Parathyroid adenoma (tissue), 2 donors: ENCODE results near the gene OSBPL1A.
"Not testable (repeated sequence)": the region's sequence is repeated elsewhere in the genome, so short reads cannot be mapped to it uniquely, and the experiment has no call there.

Experiments used
- H2AFZ ChIP-seq: fragments of 300-600 bp; sonication (generic); one replicate; pipeline ENCODE4 v1.7.0; 2017; ENCODE audit warnings: antibody characterized with exemption, mild to moderate bottlenecking
- H3K27ac ChIP-seq: fragments of 300-600 bp; sonication (generic); one replicate; pipeline ENCODE4 v1.7.0; 2017
- H3K27me3 ChIP-seq: fragments of 300-600 bp; sonication (generic); one replicate; pipeline ENCODE4 v1.7.0; 2017; ENCODE audit warnings: low read length; ENCODE audit not compliant: control insufficient read depth, insufficient read depth
- H3K36me3 ChIP-seq: fragments of 300-600 bp; sonication (generic); one replicate; pipeline ENCODE4 v1.7.0; 2017; ENCODE audit warnings: low read length; ENCODE audit not compliant: control insufficient read depth, insufficient read depth
- H3K4me1 ChIP-seq: fragments of 300-600 bp; sonication (generic); one replicate; pipeline ENCODE4 v1.7.0; 2017; ENCODE audit warnings: control low read depth
- H3K4me2 ChIP-seq: fragments of 300-600 bp; sonication (generic); one replicate; pipeline ENCODE4 v1.7.0; 2017; ENCODE audit warnings: low read length
- H3K4me3 ChIP-seq: fragments of 300-600 bp; sonication (generic); one replicate; pipeline ENCODE4 v1.7.0; 2017; ENCODE audit warnings: low read depth, low read length
- H3K79me2 ChIP-seq: fragments of 300-600 bp; sonication (generic); one replicate; pipeline ENCODE4 v1.7.0; 2017; ENCODE audit warnings: control low read depth
- H3K9ac ChIP-seq: fragments of 300-600 bp; sonication (generic); one replicate; pipeline ENCODE4 v1.7.0; 2017; ENCODE audit warnings: mild to moderate bottlenecking
- H3K9me3 ChIP-seq: fragments of 300-600 bp; sonication (generic); one replicate; pipeline ENCODE4 v1.7.0; 2017; ENCODE audit warnings: low read length; ENCODE audit not compliant: control insufficient read depth
- CTCF ChIP-seq: fragments of 300-600 bp; sonication (generic); IDR thresholded peaks from one replicate; pipeline ENCODE4 v1.7.0; 2017; ENCODE audit warnings: antibody characterized with exemption, mild to moderate bottlenecking
- donor health status: primary hyperparathyroidism.

OSBPL1A gene

GRCh38 chr18:24362757-24363156 lies 34.9 kb downstream of the OSBPL1A start:
- no peaks in the 10 kb centered on the region for H3K4me1 ChIP-seq
- H3K4me2 ChIP-seq: no peak overlapping the region
- H3K79me2 ChIP-seq: no peaks in the 10 kb centered on the region
- no peak overlapping the region for H2AFZ ChIP-seq
- H3K9ac ChIP-seq: no peak overlapping the region
- no peak overlapping the region for H3K4me3 ChIP-seq
- H3K36me3 ChIP-seq: no peaks in the 10 kb centered on the region
- H3K27ac ChIP-seq: no peak overlapping the region
- no peaks in the 10 kb centered on the region for H3K9me3 ChIP-seq
- H3K27me3 ChIP-seq: no peaks in the 10 kb centered on the region
- TF ChIP-seq CTCF: no peak

DNA sequence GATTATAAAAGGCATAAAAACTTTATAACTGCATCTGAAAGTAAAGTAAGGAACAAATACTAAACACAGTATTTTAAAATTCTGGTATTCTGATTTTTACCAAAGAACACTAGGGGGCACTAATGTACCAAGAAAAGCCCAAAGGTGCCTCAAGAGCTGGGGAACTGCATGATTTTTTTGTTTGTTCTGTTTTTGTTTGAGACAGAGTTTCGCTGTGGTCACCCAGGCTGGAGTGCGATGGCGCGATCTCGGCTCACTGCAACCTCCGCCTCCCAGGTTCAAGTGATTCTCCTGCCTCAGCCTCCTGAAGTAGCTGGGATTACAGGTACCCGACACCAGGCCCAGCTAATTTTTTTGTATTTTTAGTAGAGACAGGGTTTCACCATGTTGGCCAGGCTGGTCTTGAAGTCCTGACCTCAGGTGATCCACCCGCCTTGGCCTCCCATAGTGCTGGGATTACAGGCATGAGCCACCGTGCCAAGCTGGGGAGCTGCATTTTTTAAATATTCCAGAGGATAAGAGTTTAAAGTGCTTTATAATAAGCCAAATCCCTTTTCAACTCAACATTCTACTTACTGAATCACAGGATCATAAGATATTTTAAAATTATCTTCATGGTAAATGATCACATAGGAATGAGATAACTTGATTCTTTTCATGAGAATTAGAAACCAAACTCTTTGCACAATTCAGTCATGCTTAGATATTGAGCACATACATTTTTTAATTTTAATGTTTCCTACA lies 37.7 kb downstream of the OSBPL1A start:
- H3K36me3 ChIP-seq, H3K79me2 ChIP-seq, H3K4me2 ChIP-seq, H3K4me3 ChIP-seq, H3K4me1 ChIP-seq, H3K27ac ChIP-seq, H3K9me3 ChIP-seq, H3K27me3 ChIP-seq, H3K9ac ChIP-seq: not testable (repeated sequence)
- peak; percentile 79 for TF ChIP-seq CTCF
- H2AFZ ChIP-seq: peak overlapping the region; percentile 44

DNA sequence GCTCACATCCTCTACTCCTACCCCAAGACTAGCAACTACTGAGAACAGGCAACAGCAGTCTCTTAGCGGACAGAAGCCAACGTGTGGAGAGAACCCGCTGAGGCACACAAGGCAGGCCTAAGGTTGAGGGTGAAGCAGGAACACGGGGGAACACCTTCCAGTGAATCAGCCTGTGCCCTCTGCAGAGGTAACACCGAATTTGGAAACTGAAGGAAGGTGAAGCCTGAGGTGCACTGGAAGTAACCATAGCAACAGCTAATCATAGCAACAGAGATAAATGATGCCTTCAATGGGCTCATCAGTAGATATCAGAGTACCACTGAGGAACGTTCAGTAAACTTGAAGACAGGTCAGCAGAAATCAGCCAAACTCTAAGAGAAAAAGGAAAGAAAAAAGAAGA lies 43.3 kb downstream of the OSBPL1A start:
- Histone ChIP-seq H3K4me1 (no peaks in the 10 kb centered on the region), H3K4me2 (no peak overlapping the region), H3K36me3 (no peaks in the 10 kb centered on the region), H2AFZ (no peak overlapping the region), H3K27me3 (no peaks in the 10 kb centered on the region), H3K9me3 (no peaks in the 10 kb centered on the region), H3K27ac (no peak overlapping the region), H3K9ac (no peak overlapping the region), H3K4me3 (no peak overlapping the region), H3K79me2 (no peaks in the 10 kb centered on the region)
- TF ChIP-seq CTCF: no peak

- Histone ChIP-seq H3K9me3 (no peaks in the 10 kb centered on the region), H3K9ac (no peak overlapping the region), H3K4me2 (no peak overlapping the region), H3K27me3 (no peaks in the 10 kb centered on the region), H3K4me1 (no peaks in the 10 kb centered on the region), H2AFZ (no peak overlapping the region), H3K79me2 (no peaks in the 10 kb centered on the region), H3K27ac (no peak overlapping the region), H3K4me3 (no peak overlapping the region), H3K36me3 (no peaks in the 10 kb centered on the region)
- TF ChIP-seq CTCF: no peak
These were observed 51.4 kb downstream of the OSBPL1A start for GRCh38 chr18:24346254-24346653.

- Histone ChIP-seq H3K4me3 (no peak overlapping the region), H3K27me3 (no peaks in the 10 kb centered on the region), H3K9ac (no peak overlapping the region), H3K4me2 (no peak overlapping the region), H2AFZ (no peak overlapping the region), H3K36me3 (no peaks in the 10 kb centered on the region), H3K27ac (no peak overlapping the region), H3K79me2 (no peaks in the 10 kb centered on the region), H3K4me1 (no peaks in the 10 kb centered on the region), H3K9me3 (no peaks in the 10 kb centered on the region)
- no peak for TF ChIP-seq CTCF
These were observed 53.1 kb downstream of the OSBPL1A start for GRCh38 chr18:24344509-24344908.
